GM12801 (cell line): ENCODE results near the gene MYH11.

ENCODE experiments used
- TF ChIP-seq, protein P1 (sequence below): IDR thresholded peaks from one replicate; pipeline ENCODE4 v1.5.1; 2011; ENCODE audit warnings: control low read depth; ENCODE audit not compliant: insufficient read length; ENCODE audit errors: extremely low read depth

Gene MYH11

DNA sequence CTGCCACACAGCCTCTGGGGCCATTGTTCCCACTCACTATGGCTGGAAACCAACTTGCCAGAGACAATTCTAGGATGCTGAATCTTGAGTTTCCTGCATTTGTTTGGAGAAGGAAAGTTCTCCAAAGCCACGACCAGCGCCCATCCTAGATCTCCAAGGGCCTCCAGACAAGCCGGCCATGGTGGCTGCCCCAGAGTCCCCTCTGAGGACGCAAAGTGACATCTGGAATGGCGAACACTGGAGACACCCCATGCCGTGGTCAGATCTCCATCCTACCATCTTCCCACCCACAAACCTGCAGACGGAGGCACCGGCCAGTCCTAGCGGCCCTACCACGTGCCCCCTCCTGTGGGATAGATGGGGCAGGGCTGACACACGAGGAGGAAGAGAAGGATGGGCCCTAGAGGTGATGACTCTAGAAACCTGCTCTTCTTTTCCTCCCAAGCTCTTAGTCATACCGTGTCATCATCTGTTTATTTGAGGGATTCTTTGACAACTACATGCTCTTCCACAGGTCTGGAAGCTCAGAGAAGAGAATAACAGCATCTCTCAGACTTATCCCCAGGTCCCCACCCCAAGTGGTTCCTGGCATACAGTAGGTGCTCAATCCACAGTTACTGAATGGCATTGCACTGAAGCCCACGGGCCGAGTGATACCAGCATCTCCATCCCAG, 71.3 kb downstream of the MYH11 start:
- TF ChIP-seq, protein P1, sequence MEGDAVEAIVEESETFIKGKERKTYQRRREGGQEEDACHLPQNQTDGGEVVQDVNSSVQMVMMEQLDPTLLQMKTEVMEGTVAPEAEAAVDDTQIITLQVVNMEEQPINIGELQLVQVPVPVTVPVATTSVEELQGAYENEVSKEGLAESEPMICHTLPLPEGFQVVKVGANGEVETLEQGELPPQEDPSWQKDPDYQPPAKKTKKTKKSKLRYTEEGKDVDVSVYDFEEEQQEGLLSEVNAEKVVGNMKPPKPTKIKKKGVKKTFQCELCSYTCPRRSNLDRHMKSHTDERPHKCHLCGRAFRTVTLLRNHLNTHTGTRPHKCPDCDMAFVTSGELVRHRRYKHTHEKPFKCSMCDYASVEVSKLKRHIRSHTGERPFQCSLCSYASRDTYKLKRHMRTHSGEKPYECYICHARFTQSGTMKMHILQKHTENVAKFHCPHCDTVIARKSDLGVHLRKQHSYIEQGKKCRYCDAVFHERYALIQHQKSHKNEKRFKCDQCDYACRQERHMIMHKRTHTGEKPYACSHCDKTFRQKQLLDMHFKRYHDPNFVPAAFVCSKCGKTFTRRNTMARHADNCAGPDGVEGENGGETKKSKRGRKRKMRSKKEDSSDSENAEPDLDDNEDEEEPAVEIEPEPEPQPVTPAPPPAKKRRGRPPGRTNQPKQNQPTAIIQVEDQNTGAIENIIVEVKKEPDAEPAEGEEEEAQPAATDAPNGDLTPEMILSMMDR = no peak

DNA sequence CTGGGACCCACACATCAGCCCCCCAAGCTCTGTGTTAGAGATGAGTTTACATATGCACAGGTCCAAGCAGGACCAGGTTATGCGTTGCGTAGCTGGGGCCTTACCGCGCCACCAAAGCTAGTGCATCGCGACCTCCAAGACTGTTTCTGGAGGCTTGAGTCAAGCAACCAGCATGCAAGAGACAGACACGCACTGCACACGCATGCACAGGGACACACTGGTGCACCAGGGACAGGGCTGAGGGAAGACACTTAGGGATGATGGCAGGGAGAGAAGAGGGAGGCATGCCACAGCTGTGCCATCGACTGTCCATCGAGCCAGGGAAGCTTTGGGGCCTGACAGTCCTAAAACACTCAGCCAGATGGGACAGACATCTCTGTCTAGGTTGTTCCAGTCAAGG, 72.8 kb downstream of the MYH11 start:
- TF ChIP-seq, protein P1 = no peak

DNA sequence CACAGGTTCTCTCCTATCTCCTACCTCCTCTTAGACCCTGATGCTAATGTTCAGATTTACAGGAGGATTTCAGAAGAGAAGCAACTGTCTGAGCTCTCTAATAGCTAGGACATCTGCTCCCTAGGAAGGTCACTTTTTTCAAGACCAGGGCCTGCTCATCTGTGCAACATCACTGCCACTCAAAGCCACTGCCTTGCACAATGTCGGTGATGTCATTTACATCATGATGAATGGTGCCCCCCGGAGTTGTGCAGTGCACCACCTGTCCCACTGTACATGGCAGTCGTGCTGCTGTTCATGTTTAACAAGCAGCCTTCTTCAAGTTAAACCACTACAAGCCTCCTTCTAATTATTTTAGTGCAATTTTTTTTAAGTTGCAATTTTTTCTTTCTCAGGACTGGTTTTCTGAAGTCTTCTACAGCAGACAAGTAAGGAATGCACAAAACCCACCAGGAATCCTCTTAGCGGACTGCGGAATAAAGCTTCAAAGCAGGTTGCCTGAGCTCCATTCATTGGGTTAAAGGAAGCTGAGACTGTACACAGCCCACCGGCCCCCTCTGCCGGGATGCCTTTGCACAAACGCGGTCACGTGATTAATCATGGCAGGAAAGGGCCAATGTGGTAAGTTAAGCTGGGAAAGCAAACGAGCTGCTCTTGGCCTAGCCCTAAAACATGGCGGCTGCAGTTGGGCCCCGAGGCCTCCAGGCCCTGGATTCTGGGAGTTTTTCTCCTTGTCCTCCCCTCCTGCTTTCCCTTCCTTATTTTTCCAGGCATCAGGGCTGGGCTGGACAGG, 74.1 kb downstream of the MYH11 start:
- TF ChIP-seq, protein P1 = no peak

DNA sequence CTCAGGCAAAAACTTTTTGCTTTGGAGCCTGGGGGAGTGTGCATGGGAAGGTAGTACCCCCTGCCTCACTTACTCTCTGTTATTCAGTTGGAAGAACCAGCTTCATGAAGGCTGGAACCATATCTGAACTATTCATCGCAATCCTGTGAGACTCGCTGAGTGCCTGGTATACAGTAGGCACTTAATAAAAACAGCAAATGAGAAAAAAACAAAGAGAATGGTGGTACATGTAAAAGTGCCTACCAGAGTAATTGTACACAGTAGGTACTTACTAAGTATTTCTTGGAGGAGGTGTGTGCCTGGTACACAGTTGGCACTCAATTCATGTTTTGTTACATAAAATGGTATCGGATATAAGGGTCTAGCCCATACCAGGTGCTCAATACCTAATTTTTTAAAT, 75.2 kb downstream of the MYH11 start:
- TF ChIP-seq, protein P1 = no peak

DNA sequence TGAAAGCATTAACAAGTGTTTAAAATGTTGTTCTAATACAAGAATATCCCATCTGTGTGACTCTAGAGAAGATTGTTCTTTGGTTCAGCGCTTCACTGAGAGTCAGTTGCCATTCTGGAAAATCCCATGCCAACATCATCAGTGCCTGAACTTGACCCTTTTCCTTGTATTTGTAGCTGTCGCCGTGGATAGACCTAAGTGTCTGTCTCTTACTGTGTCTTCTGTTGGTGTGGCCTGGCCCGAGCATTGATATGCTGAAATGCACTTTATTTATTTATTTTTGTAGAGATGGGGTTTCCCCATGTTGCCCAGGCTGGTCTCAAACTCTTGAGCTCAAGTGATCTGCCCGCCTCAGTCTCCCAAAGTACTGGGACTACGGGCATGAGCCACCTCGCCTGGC, 76.0 kb downstream of the MYH11 start:
- TF ChIP-seq, protein P1 = no peak

DNA sequence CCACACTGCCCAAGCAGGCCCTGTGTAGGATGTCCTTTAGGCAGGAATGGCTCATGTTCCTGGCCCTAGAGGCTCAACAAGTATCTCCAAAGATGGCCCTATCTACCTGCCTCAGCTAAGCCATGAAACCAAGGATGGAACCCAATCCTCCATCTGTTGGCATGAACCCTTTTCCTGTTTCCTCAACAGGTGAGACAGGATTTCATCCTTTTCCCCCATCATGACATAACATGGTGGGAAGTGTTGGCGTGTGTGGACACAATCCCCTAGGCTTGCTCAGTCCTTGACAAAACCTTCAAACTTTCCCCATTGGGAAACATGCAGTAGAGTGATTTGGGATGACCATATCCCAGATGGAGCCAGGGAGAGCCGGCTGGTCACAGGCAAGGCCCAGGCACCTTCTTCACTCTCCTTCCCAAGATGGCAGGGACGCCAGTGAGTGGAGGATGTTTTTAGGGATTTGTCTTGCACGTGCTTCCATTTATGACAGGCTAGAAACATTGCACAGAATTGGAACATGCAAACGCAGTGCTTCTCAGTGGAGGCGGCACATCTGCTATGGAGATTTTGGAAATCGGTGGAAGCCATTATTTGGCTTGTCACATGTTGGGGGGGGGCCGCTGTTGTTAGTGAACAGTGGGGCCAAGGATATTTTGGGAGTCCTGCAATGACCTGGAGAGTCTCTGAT, 77.0 kb downstream of the MYH11 start:
- TF ChIP-seq, protein P1 = no peak

DNA sequence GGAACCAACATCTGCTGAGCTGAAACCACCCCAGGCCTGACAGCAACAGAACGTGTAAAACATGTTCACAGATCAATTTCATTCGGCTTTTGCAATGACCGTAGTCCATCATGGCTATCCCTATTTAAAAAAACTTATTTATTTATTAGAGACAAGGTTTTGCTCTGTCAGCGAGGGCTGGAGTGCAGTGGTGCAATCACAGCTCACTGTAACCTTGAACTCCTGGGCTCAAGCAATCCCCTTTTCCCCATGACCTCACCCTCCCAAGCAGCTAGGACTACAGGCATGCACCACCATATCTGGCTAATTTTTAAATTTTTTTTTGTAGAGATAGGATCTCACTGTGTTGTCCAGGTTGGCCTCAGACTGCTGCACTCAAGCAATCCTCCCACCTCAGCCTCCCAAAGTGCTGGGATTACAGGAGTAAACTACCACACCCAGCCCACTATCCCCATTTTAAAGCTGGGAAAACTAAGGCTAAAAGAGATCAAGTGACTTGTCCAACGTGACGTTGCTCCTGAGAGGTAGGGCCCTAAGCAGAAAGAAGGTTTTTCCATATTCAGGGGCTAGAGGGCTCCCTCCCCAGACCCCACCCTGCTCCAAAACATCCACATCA, 77.7 kb downstream of the MYH11 start:
- TF ChIP-seq, protein P1 = no peak
